H9 (cell line): Measurements from ENCODE around the gene WDR31. TPM values are rescaled to one million over a fixed set of nuclear protein-coding genes. Genes with fewer than 3 reads are reported as not detected.
"Not testable (repeated sequence)": the region's sequence is repeated elsewhere in the genome, so short reads cannot be mapped to it uniquely, and the experiment has no call there.

Source experiments
- DNase-seq: peaks from one replicate; pipeline ENCODE4 v3.0.0-alpha.2; 2017
- H2AFZ ChIP-seq: one replicate; pipeline ENCODE4 v1.6.1; 2013; ENCODE audit warnings: mild to moderate bottlenecking, low read length, control low read depth, moderate library complexity
- H2AK5ac ChIP-seq: 2 replicates; pipeline ENCODE4 v1.6.1; 2013; ENCODE audit warnings: low read length, control low read depth, mixed read lengths; ENCODE audit not compliant: insufficient read length
- H2BK120ac ChIP-seq: one replicate; pipeline ENCODE4 v1.6.1; 2013; ENCODE audit warnings: low read depth, mild to moderate bottlenecking, low read length, control low read depth, inconsistent platforms; ENCODE audit not compliant: poor library complexity, severe bottlenecking
- H2BK12ac ChIP-seq: 2 replicates; pipeline ENCODE4 v1.6.1; 2013; ENCODE audit warnings: low read length, control low read depth, mixed read lengths, low read depth; ENCODE audit not compliant: insufficient read length
- H2BK15ac ChIP-seq: 2 replicates; pipeline ENCODE4 v1.6.1; 2013; ENCODE audit warnings: low read depth, low read length, control low read depth
- H2BK20ac ChIP-seq: one replicate; pipeline ENCODE4 v1.6.1; 2013; ENCODE audit warnings: low read depth, mild to moderate bottlenecking, low read length, control low read depth, inconsistent platforms; ENCODE audit not compliant: poor library complexity, severe bottlenecking
- H2BK5ac ChIP-seq: 2 replicates; pipeline ENCODE4 v1.6.1; 2013; ENCODE audit warnings: low read length, control low read depth, mixed read lengths; ENCODE audit not compliant: insufficient read length
- H3K14ac ChIP-seq: 2 replicates; pipeline ENCODE4 v1.6.1; 2013; ENCODE audit warnings: low read length, control low read depth; ENCODE audit not compliant: insufficient read depth
- H3K18ac ChIP-seq: 2 replicates; pipeline ENCODE4 v1.6.1; 2013; ENCODE audit warnings: low read depth, mild to moderate bottlenecking, mixed read lengths, low read length, control low read depth; ENCODE audit not compliant: insufficient read length
- H3K23ac ChIP-seq: 2 replicates; pipeline ENCODE4 v1.6.1; 2013; ENCODE audit warnings: low read length, control low read depth, mixed read lengths, low read depth; ENCODE audit not compliant: insufficient read length
- H3K23me2 ChIP-seq: 2 replicates; pipeline ENCODE4 v1.6.1; 2013; ENCODE audit warnings: low read depth, mild to moderate bottlenecking, mixed read lengths, low read length, control low read depth; ENCODE audit not compliant: insufficient read length, poor library complexity, severe bottlenecking
- H3K27ac ChIP-seq: 2 replicates; pipeline ENCODE4 v1.5.1; 2013; ENCODE audit warnings: low read length, control low read depth, mixed read lengths, low read depth; ENCODE audit not compliant: insufficient read length
- H3K27me3 ChIP-seq: 2 replicates; pipeline ENCODE4 v1.6.1; 2013; ENCODE audit warnings: low read length, control low read depth, inconsistent platforms; ENCODE audit not compliant: insufficient read depth
- H3K4ac ChIP-seq: 2 replicates; pipeline ENCODE4 v1.6.1; 2013; ENCODE audit warnings: low read depth, mild to moderate bottlenecking, control low read depth, inconsistent platforms, low read length, moderate library complexity
- H3K4me1 ChIP-seq: 2 replicates; pipeline ENCODE4 v1.6.1; 2013; ENCODE audit warnings: low read length, control low read depth, inconsistent platforms; ENCODE audit not compliant: insufficient read depth
- H3K4me2 ChIP-seq: 2 replicates; pipeline ENCODE4 v1.6.1; 2013; ENCODE audit warnings: low read length, control low read depth, mixed read lengths; ENCODE audit not compliant: insufficient read length, insufficient read depth
- H3K56ac ChIP-seq: 2 replicates; pipeline ENCODE4 v1.6.1; 2013; ENCODE audit warnings: low read depth, mild to moderate bottlenecking, mixed read lengths, low read length, control low read depth; ENCODE audit not compliant: insufficient read length
- H3K79me1 ChIP-seq: 2 replicates; pipeline ENCODE4 v1.6.1; 2013; ENCODE audit warnings: low read depth, mild to moderate bottlenecking, moderate library complexity, low read length, control low read depth, inconsistent platforms; ENCODE audit not compliant: insufficient read depth, poor library complexity, severe bottlenecking
- H3K79me2 ChIP-seq: 2 replicates; pipeline ENCODE4 v1.6.1; 2013; ENCODE audit warnings: low read length, control low read depth, inconsistent platforms; ENCODE audit not compliant: insufficient read depth
- H3K9ac ChIP-seq: 2 replicates; pipeline ENCODE4 v1.6.1; 2013; ENCODE audit warnings: low read length, control low read depth, mixed read lengths; ENCODE audit not compliant: insufficient read length; ENCODE audit errors: extremely low read depth
- H3K9me3 ChIP-seq: one replicate; pipeline ENCODE4 v1.6.1; 2013; ENCODE audit warnings: low read depth, low read length, inconsistent platforms; ENCODE audit not compliant: control insufficient read depth
- H3T11ph ChIP-seq: one replicate; pipeline ENCODE4 v1.6.1; 2013; ENCODE audit warnings: mild to moderate bottlenecking, low read length, control low read depth, inconsistent platforms
- H4K20me1 ChIP-seq: one replicate; pipeline ENCODE4 v1.6.1; 2013; ENCODE audit not compliant: control insufficient read depth, insufficient read length, insufficient read depth
- H4K5ac ChIP-seq: 2 replicates; pipeline ENCODE4 v1.6.1; 2013; ENCODE audit warnings: low read depth, mild to moderate bottlenecking, mixed read lengths, low read length, control low read depth; ENCODE audit not compliant: insufficient read length
- H4K8ac ChIP-seq: replicated peaks from 2 replicates; pipeline ENCODE4 v1.6.1; 2013; ENCODE audit warnings: low read length, control low read depth, mixed read lengths, low read depth; ENCODE audit not compliant: insufficient read length
- H4K91ac ChIP-seq: 2 replicates; pipeline ENCODE4 v1.6.1; 2013; ENCODE audit warnings: low read depth, mild to moderate bottlenecking, moderate library complexity, mixed read lengths, low read length, control low read depth; ENCODE audit not compliant: insufficient read length
- H3K27ac Mint-ChIP-seq, 3 experiments: 2 replicates in 2 of 3; 3 replicates in 1 of 3; pipeline ENCODE4 v1.8.0; 2020 to 2021; ENCODE audit warnings: mixed read lengths in 3 of 3, mild to moderate bottlenecking in 1 of 3, moderate library complexity in 1 of 3
- H3K27me3 Mint-ChIP-seq: 2 replicates; pipeline ENCODE4 v1.8.0; 2021; ENCODE audit warnings: low read depth, mild to moderate bottlenecking, moderate library complexity, mixed read lengths
- H3K36me3 Mint-ChIP-seq, 3 experiments: 2 replicates in 2 of 3; 3 replicates in 1 of 3; pipeline ENCODE4 v1.8.0; 2020 to 2021; ENCODE audit warnings: low read depth in 3 of 3, mixed read lengths in 3 of 3; ENCODE audit not compliant: insufficient read depth in 1 of 3
- H3K4me1 Mint-ChIP-seq, 2 experiments: 2 replicates each; pipeline ENCODE4 v1.8.0; 2020; ENCODE audit warnings: mixed read lengths in 2 of 2
- H3K4me3 Mint-ChIP-seq, 2 experiments: 2 replicates in 1 of 2; 3 replicates in 1 of 2; pipeline ENCODE4 v1.8.0; 2020 to 2021; ENCODE audit warnings: mild to moderate bottlenecking in 2 of 2, mixed read lengths in 2 of 2, moderate library complexity in 1 of 2
- H3K9me3 Mint-ChIP-seq, 2 experiments: 2 replicates in 1 of 2; 3 replicates in 1 of 2; pipeline ENCODE4 v1.8.0; 2020; ENCODE audit warnings: mild to moderate bottlenecking in 2 of 2, mixed read lengths in 2 of 2, moderate library complexity in 1 of 2
- WGBS: extraction: QIAGEN DNeasy Blood & Tissue Kit; methylation state at CpG from one replicate; pipeline ENCODE4 v1.1.7; 2013; ENCODE audit warnings: missing lambda C conversion rate, low lambda C conversion rate, mixed read lengths; ENCODE audit not compliant: insufficient read length; ENCODE audit errors: extremely low coverage; 5-methylcytosine and 5-hydroxymethylcytosine counted together
- total RNA-seq: library from RNA; stranded (reverse); gene quantifications from 2 replicates; pipeline ENCODE4 v1.2.1, GENCODE V29; 2021
- TF ChIP-seq, protein P1 (sequence below): fragments of 200-600 bp; sonication (generic); conservative IDR thresholded peaks from 3 replicates; pipeline ENCODE4 v1.8.0; 2021; ENCODE audit warnings: antibody characterized with exemption, mild to moderate bottlenecking

Gene WDR31
- total RNA-seq, 1 experiment from 2014 or later, result 0.72 TPM

DNA sequence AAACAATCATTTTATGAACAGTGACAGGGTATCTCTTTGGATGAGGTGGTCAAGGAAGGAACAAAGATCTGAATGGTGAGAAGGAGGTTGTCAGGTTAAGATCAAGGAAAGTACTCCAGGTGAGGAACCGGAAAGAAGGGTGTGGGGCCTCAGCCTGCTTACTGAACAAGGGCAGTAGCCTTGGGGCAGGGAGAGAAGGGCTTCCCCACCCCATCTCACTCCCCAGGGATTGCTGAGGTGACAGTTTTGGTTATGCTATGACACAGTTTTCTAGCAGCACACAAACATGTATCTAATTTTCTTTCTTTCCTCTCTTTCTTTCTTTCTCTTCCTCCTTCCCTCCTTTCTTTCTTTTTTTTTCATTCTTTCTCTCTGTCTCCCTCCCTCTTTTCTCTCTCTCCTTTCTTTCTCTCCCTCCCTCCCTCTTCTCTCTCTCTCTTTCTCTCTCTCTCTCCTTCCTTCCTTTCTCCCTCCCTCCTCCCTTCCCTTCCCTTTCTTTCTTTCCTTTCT, 40.8 kb upstream of the WDR31 start:
- no peak overlapping the region for H2BK20ac ChIP-seq
- H3K4me1 ChIP-seq, result no peaks in the 10 kb centered on the region; the same call in 1 of the 2 replicates
- H4K8ac ChIP-seq, result no peak overlapping the region
- Mint-ChIP-seq H3K27me3 (no peaks in the 10 kb centered on the region), H3K9me3 (no peaks in the 10 kb centered on the region), H3K27ac (no peak overlapping the region), H3K36me3 (no peaks in the 10 kb centered on the region), H3K4me1 (peaks cover 3 to 14% of the 10 kb centered on the region in 2 experiments), H3K4me3 (no peak overlapping the region)
- H2BK12ac ChIP-seq, result no peak overlapping the region
- H4K91ac ChIP-seq, result no peak overlapping the region
- H2AFZ ChIP-seq, result no peak overlapping the region
- no peak overlapping the region for H2AK5ac ChIP-seq
- H2BK5ac ChIP-seq, result no peak overlapping the region
- no peak overlapping the region for H3K4me2 ChIP-seq
- H3K9me3 ChIP-seq, result no peaks in the 10 kb centered on the region
- H2BK120ac ChIP-seq, result no peak overlapping the region
- no peak overlapping the region for H3K4ac ChIP-seq
- peaks cover 6% of the 10 kb centered on the region for H3K23me2 ChIP-seq
- no peaks in the 10 kb centered on the region for H3K79me2 ChIP-seq
- H3T11ph ChIP-seq, result no peak overlapping the region
- H3K27me3 ChIP-seq, result no peaks in the 10 kb centered on the region
- no peak for DNase-seq
- H3K23ac ChIP-seq, result no peak overlapping the region
- no peak overlapping the region for H3K56ac ChIP-seq
- no peak overlapping the region for H3K9ac ChIP-seq
- no peak overlapping the region for H3K14ac ChIP-seq
- no peak overlapping the region for H4K5ac ChIP-seq
- TF ChIP-seq, protein P1, sequence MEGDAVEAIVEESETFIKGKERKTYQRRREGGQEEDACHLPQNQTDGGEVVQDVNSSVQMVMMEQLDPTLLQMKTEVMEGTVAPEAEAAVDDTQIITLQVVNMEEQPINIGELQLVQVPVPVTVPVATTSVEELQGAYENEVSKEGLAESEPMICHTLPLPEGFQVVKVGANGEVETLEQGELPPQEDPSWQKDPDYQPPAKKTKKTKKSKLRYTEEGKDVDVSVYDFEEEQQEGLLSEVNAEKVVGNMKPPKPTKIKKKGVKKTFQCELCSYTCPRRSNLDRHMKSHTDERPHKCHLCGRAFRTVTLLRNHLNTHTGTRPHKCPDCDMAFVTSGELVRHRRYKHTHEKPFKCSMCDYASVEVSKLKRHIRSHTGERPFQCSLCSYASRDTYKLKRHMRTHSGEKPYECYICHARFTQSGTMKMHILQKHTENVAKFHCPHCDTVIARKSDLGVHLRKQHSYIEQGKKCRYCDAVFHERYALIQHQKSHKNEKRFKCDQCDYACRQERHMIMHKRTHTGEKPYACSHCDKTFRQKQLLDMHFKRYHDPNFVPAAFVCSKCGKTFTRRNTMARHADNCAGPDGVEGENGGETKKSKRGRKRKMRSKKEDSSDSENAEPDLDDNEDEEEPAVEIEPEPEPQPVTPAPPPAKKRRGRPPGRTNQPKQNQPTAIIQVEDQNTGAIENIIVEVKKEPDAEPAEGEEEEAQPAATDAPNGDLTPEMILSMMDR, result no peak
- WGBS, result no CpG with 5 or more reads among the region's 1 CpG
- H2BK15ac ChIP-seq, result no peak overlapping the region
- no peak overlapping the region for H3K27ac ChIP-seq
- H4K20me1 ChIP-seq, result no peaks in the 10 kb centered on the region
- no peak overlapping the region for H3K18ac ChIP-seq
- no peaks in the 10 kb centered on the region for H3K79me1 ChIP-seq

DNA sequence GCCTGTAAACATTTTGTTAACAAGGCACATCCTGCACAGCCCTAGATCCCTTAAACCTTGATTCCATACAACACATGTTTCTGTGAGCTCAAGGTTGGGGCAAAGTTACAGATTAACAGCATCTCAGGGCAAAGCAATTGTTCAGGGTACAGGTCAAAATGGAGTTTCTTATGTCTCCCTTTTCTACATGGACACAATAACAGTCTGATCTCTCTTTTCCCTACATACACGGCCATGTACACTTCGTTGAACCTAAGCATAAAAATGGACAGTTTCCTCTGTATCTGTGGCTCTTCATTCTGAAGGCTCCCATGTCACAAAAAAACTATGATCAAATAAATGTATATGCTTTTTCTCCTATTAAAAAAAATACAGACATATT, 39.7 kb upstream of the WDR31 start:
- not testable (repeated sequence) for DNase-seq, H2BK12ac ChIP-seq, H2BK5ac ChIP-seq, H2AK5ac ChIP-seq, H3T11ph ChIP-seq, H3K27me3 ChIP-seq, H4K91ac ChIP-seq, H3K79me2 ChIP-seq, H3K23ac ChIP-seq, H4K5ac ChIP-seq, H3K9me3 Mint-ChIP-seq, H4K20me1 ChIP-seq, H3K36me3 Mint-ChIP-seq, H3K9ac ChIP-seq, H2BK15ac ChIP-seq, H3K4me2 ChIP-seq, H3K27ac Mint-ChIP-seq, H3K14ac ChIP-seq, H3K4me1 ChIP-seq, H3K27ac ChIP-seq, H3K18ac ChIP-seq, H3K27me3 Mint-ChIP-seq, H3K9me3 ChIP-seq, H4K8ac ChIP-seq, H3K23me2 ChIP-seq, H2AFZ ChIP-seq, H2BK120ac ChIP-seq, H3K4me3 Mint-ChIP-seq, H3K56ac ChIP-seq, H3K79me1 ChIP-seq, H3K4ac ChIP-seq, H2BK20ac ChIP-seq
- WGBS, result no CpG with 5 or more reads among the region's 2 CpGs
- H3K4me1 Mint-ChIP-seq, result peaks cover 3 to 18% of the 10 kb centered on the region in 2 experiments
